GM12878 (cell line): Measurements from ENCODE around the gene EIF2S1. TPM values are rescaled to one million over a fixed set of nuclear protein-coding genes. Genes with fewer than 3 reads are reported as not detected.

Experiments
- ATAC-seq: fragments of 200-7000 bp; cut with Tn5 transposase; 3 replicates; pipeline ENCODE4 v1.9.1; 2020; ENCODE audit warnings: mild to moderate bottlenecking, moderate library complexity
- BruUV-seq: library from RNA; stranded (reverse); fragments of 400-500 nt; replicated peaks from 2 replicates; lab custom pipeline; 2021; lab: Mats Ljungman, UMichigan
- CTCF ChIA-PET: fragments of 300-600 bp; sonication (Branson Sonifier 250); formaldehyde crosslinking; extraction: SDS; loops from one replicate; lab custom pipeline; 2021; ENCODE audit warnings: inconsistent platforms; lab: Yijun Ruan, JAX
- POLR2A ChIA-PET: fragments of 350-600 bp; formaldehyde crosslinking; extraction: SDS; loops from one replicate; lab custom pipeline; 2021; ENCODE audit warnings: inconsistent platforms; lab: Charles Lee
- RAD21 ChIA-PET: fragments of 300-600 bp; sonication (Branson Sonifier 250); formaldehyde crosslinking; loops from one replicate; lab custom pipeline; 2023; ENCODE audit warnings: antibody characterized with exemption; ENCODE audit not compliant: unreplicated experiment; lab: Charles Lee
- SMC1A ChIA-PET: fragments of 300-600 bp; sonication (Branson Sonifier 250); formaldehyde crosslinking; loops from one replicate; lab custom pipeline; 2023; ENCODE audit not compliant: unreplicated experiment, uncharacterized antibody; lab: Charles Lee
- DNase-seq: peaks from one replicate; pipeline ENCODE4 v3.0.0-alpha.2; 2011; ENCODE audit warnings: low read depth, low spot score
- FAIRE-seq: peaks from 3 replicates; lab custom pipeline; 2011; peaks lifted over from hg19 to GRCh38; lab: Jason Lieb, UNC
- H2AFZ ChIP-seq: 2 replicates; pipeline ENCODE4 v1.6.0; 2011; ENCODE audit warnings: low read depth, low read length, control low read depth; ENCODE audit not compliant: control insufficient read depth
- H3K27ac ChIP-seq: 2 replicates; pipeline ENCODE4 v1.5.1; 2011; ENCODE audit warnings: control low read depth; ENCODE audit not compliant: control insufficient read depth, insufficient read depth
- H3K27me3 ChIP-seq, 2 experiments: replicated peaks in 1 of 2; 2 replicates each; pipeline versions ENCODE4 v1.6.0 to v1.6.1; 2011; ENCODE audit warnings: low read length in 1 of 2; ENCODE audit not compliant: control insufficient read depth in 2 of 2, insufficient read depth in 2 of 2
- H3K36me3 ChIP-seq, 2 experiments: 2 replicates each; pipeline ENCODE4 v1.5.1; 2011; ENCODE audit warnings: low read length in 1 of 2; ENCODE audit not compliant: control insufficient read depth in 2 of 2, insufficient read depth in 2 of 2
- H3K4me1 ChIP-seq: 2 replicates; pipeline ENCODE4 v1.6.1; 2011; ENCODE audit warnings: mild to moderate bottlenecking, low read length, moderate library complexity, mixed read lengths; ENCODE audit not compliant: control insufficient read depth, insufficient read depth
- H3K4me2 ChIP-seq: 2 replicates; pipeline ENCODE4 v1.6.0; 2011; ENCODE audit warnings: control low read depth; ENCODE audit not compliant: control insufficient read depth, insufficient read depth
- H3K4me3 ChIP-seq: fragments of 200-600 bp; sonication (generic); 2 replicates; pipeline ENCODE4 v1.5.1; 2016
- H3K79me2 ChIP-seq: 2 replicates; pipeline ENCODE4 v1.6.0; 2011; ENCODE audit warnings: low read length; ENCODE audit not compliant: control insufficient read depth, insufficient read depth
- H3K9ac ChIP-seq: 2 replicates; pipeline ENCODE4 v1.8.0; 2011; ENCODE audit warnings: low read length, control low read depth, mixed read lengths; ENCODE audit not compliant: control insufficient read depth, insufficient read depth
- H3K9me3 ChIP-seq: replicated peaks from 3 replicates; pipeline ENCODE4 v1.5.1; 2011; ENCODE audit warnings: mild to moderate bottlenecking, low read length; ENCODE audit not compliant: control insufficient read depth, insufficient read depth
- H4K20me1 ChIP-seq: 2 replicates; pipeline ENCODE4 v1.6.0; 2011; ENCODE audit not compliant: control insufficient read depth, insufficient read depth
- CBFB ChIP-seq: IDR thresholded peaks from 2 replicates; pipeline ENCODE4 v1.6.1; 2016; ENCODE audit warnings: antibody characterized with exemption, low read depth
- CBX5 ChIP-seq: sonication (generic); IDR thresholded peaks from 2 replicates; pipeline ENCODE4 v1.6.1; 2016; ENCODE audit warnings: low read depth, moderate library complexity, mild to moderate bottlenecking, inconsistent platforms
- CEBPB ChIP-seq, 2 experiments: fragments of 150-350 bp in 1 of 2; IDR thresholded peaks; 2 replicates each; pipeline ENCODE4 v1.6.1; 2012 to 2014; ENCODE audit warnings: low read depth in 2 of 2, low read length in 2 of 2, borderline replicate concordance in 1 of 2, inconsistent platforms in 1 of 2
- FOXK2 ChIP-seq: fragments of 450-650 bp; IDR thresholded peaks from 2 replicates; pipeline ENCODE4 v1.6.1; 2017; ENCODE audit warnings: mild to moderate bottlenecking, moderate library complexity
- MEF2B ChIP-seq: fragments of 450-650 bp; IDR thresholded peaks from 2 replicates; pipeline ENCODE4 v1.6.1; 2018; ENCODE audit warnings: mild to moderate bottlenecking, moderate library complexity; ENCODE audit not compliant: partially characterized antibody, poor library complexity, severe bottlenecking
- MTA3 ChIP-seq: IDR thresholded peaks from 2 replicates; pipeline ENCODE4 v1.6.1; 2012; ENCODE audit warnings: low read length, inconsistent platforms, borderline replicate concordance
- POLR2A ChIP-seq: IDR thresholded peaks from 2 replicates; pipeline ENCODE4 v1.6.1; 2011; ENCODE audit warnings: low read depth, mild to moderate bottlenecking, low read length
- RB1 ChIP-seq: fragments of 450-650 bp; formaldehyde crosslinking; IDR thresholded peaks from 2 replicates; pipeline ENCODE4 v1.6.1; 2017; ENCODE audit warnings: mild to moderate bottlenecking, borderline replicate concordance
- RBBP5 ChIP-seq: fragments of 200-600 bp; sonication (generic); conservative IDR thresholded peaks from 2 replicates; pipeline ENCODE4 v1.6.1; 2016
- SMAD1 ChIP-seq: fragments of 450-650 bp; IDR thresholded peaks from 2 replicates; pipeline ENCODE4 v1.6.1; 2018; ENCODE audit warnings: mild to moderate bottlenecking, low read depth; ENCODE audit not compliant: partially characterized antibody
- STAT1 ChIP-seq: fragments of 450-650 bp; conservative IDR thresholded peaks from 2 replicates; pipeline ENCODE4 v1.6.1; 2014; ENCODE audit warnings: antibody characterized with exemption, mild to moderate bottlenecking
- TARDBP ChIP-seq: IDR thresholded peaks from 2 replicates; pipeline ENCODE4 v1.6.1; 2016; ENCODE audit warnings: borderline replicate concordance
- ZNF24 ChIP-seq: fragments of 450-650 bp; IDR thresholded peaks from 2 replicates; pipeline ENCODE4 v1.6.1; 2017; ENCODE audit warnings: antibody characterized with exemption, mild to moderate bottlenecking
- WGBS: methylation state at CpG from one replicate; pipeline ENCODE4 v1.1.6; 2016; ENCODE audit warnings: low lambda C conversion rate; ENCODE audit not compliant: insufficient replicate concordance, insufficient coverage; ENCODE audit errors: missing lambda C conversion rate; 5-methylcytosine and 5-hydroxymethylcytosine counted together
- in situ Hi-C: fragments of 300-500 bp; cut with MboI; formaldehyde crosslinking; loops from 9 replicates; pipeline ENCODE4 v1.14.3; 2018; ENCODE audit warnings: mixed read lengths
- intact Hi-C: fragments of 100-400 bp; cut with micrococcal nuclease; formaldehyde crosslinking; loops from one replicate; pipeline ENCODE4 v1.14.2; 2022; ENCODE audit not compliant: unreplicated experiment
- polyA plus RNA-seq, 11 experiments: library from polyadenylated mRNA; depleted of rRNA in 4 of 11; unstranded in 6 of 11; stranded (reverse) in 5 of 11; fragments of >200 nt; fragmentation: Nextera tagmentation in 4 of 11; fragmentation: Illumina TruSeq in 1 of 11; extraction: Ambion mirVana in 4 of 11; extraction: Trizol in 1 of 11; gene quantifications; 1 replicate in 1 of 11; 2 replicates in 10 of 11; pipeline versions ENCODE4 v1.2.1 to v1.2.3, GENCODE V29; 2011 to 2016; ENCODE audit warnings: inconsistent platforms in 2 of 11, missing spikeins in 2 of 11, low read depth in 1 of 11
- total RNA-seq, 4 experiments: library from RNA; depleted of rRNA in 3 of 4; stranded (reverse); fragments of >200 nt in 3 of 4; fragmentation: Illumina TruSeq in 1 of 4; extraction: Trizol in 1 of 4; gene quantifications; 2 replicates each; pipeline versions ENCODE4 v1.2.1 to v1.2.3, GENCODE V29; 2013 to 2021
- TF ChIP-seq, protein P1 (sequence below): fragments of 450-650 bp; IDR thresholded peaks from 2 replicates; pipeline ENCODE4 v1.6.1; 2017; ENCODE audit warnings: mild to moderate bottlenecking

The EIF2S1 gene
- total and polyA plus RNA-seq, 10 of the 15 experiments (the other 5 are each of a cell fraction or from before 2014, with no cell fraction given) = 155 to 563 (median 262) TPM

DNA sequence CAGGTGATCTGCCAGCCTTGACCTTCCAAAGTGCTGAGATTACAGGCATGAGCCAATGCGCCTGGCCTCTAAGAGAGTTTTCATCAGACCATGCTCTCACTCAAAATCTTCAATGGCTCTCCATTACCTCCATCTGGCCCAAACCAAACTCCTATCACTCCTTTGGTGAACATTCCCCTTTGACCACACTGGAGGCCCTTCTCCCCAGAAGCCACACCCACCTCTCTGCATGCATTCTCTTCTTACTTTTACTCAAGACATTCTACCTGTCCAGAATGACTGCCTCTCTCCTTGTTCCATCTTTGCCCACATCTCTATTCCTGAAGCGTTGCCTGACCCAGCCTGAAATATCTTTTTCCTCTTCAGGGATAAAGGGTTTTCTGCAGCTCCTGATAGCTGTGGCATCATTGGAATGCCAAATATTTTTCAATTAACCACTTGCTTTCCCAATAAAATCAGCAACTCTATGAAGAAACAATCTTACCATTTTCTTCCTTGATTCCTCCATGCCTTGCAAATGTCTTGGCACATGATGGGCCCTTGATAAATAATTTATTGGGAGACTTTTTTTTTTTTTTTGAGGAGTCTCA is 36.3 kb downstream of the EIF2S1 start:
- no peak overlapping the region for H3K4me3 ChIP-seq
- H2AFZ ChIP-seq = no peak overlapping the region
- no peak for ATAC-seq
- intact Hi-C loops = no loop called here
- no peaks in the 10 kb centered on the region for H3K4me1 ChIP-seq
- H4K20me1 ChIP-seq = no peaks in the 10 kb centered on the region
- no peak for DNase-seq
- H3K27me3 ChIP-seq = peaks cover 0 to 4% of the 10 kb centered on the region in 2 experiments; a peak in 1 of 4 replicates
- CTCF ChIA-PET = no interaction called here
- no TSS peak for BruUV-seq
- H3K36me3 ChIP-seq = no peaks in the 10 kb centered on the region
- TF ChIP-seq ZNF24 (no peak), FOXK2 (no peak), STAT1 (no peak), CBFB (no peak), RB1 (no peak)
- H3K9me3 ChIP-seq = no peaks in the 10 kb centered on the region
- POLR2A ChIA-PET = no interaction called here
- H3K79me2 ChIP-seq = no peaks in the 10 kb centered on the region
- SMC1A ChIA-PET = no interaction called here
- H3K9ac ChIP-seq = no peak overlapping the region
- RAD21 ChIA-PET = interaction anchor here (0.7 kb wide), 1 partner anchor 110 kb away, joined by 3 read pairs; no protein-coding TSS in a partner anchor
- no peak for FAIRE-seq
- no peak overlapping the region for H3K4me2 ChIP-seq
- WGBS = 64% methylated on average over 2 of the region's 2 CpGs
- no peak overlapping the region for H3K27ac ChIP-seq
- in situ Hi-C loops = no loop called here

- SMC1A ChIA-PET = interaction anchor here (0.6 kb wide), 1 partner anchor 29 kb away, joined by 3 read pairs; no protein-coding TSS in a partner anchor
- no peak overlapping the region for H3K9ac ChIP-seq
- H3K27ac ChIP-seq = no peak overlapping the region
- H4K20me1 ChIP-seq = no peaks in the 10 kb centered on the region
- intact Hi-C loops = no loop called here
- ATAC-seq (no peak), DNase-seq (no peak), FAIRE-seq (no peak)
- no peaks in the 10 kb centered on the region for H3K9me3 ChIP-seq
- no peaks in the 10 kb centered on the region for H3K4me1 ChIP-seq
- no peak overlapping the region for H2AFZ ChIP-seq
- no peaks in the 10 kb centered on the region for H3K36me3 ChIP-seq
- 71% methylated on average over 9 of the region's 9 CpGs for WGBS
- no peak overlapping the region for H3K4me3 ChIP-seq
- H3K27me3 ChIP-seq = peaks cover 0 to 4% of the 10 kb centered on the region in 2 experiments; a peak in 1 of 4 replicates
- no TSS peak for BruUV-seq
- in situ Hi-C loops = no loop called here
- TF ChIP-seq MEF2B (no peak), CBX5 (no peak), TARDBP (no peak), MTA3 (no peak), POLR2A (no peak), SMAD1 (no peak), CEBPB (IDR thresholded peaks at IDR 0.05; ENCODE audit: borderline replicate concordance in 1 of 2, low read depth in 2 of 2, low read length in 2 of 2) (no peak), RBBP5 (no peak)
- TF ChIP-seq, protein P1, sequence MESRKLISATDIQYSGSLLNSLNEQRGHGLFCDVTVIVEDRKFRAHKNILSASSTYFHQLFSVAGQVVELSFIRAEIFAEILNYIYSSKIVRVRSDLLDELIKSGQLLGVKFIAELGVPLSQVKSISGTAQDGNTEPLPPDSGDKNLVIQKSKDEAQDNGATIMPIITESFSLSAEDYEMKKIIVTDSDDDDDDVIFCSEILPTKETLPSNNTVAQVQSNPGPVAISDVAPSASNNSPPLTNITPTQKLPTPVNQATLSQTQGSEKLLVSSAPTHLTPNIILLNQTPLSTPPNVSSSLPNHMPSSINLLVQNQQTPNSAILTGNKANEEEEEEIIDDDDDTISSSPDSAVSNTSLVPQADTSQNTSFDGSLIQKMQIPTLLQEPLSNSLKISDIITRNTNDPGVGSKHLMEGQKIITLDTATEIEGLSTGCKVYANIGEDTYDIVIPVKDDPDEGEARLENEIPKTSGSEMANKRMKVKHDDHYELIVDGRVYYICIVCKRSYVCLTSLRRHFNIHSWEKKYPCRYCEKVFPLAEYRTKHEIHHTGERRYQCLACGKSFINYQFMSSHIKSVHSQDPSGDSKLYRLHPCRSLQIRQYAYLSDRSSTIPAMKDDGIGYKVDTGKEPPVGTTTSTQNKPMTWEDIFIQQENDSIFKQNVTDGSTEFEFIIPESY = no peak
- no peaks in the 10 kb centered on the region for H3K79me2 ChIP-seq
- CTCF ChIA-PET = no interaction called here
- no peak overlapping the region for H3K4me2 ChIP-seq
- RAD21 ChIA-PET = no interaction called here
- POLR2A ChIA-PET = no interaction called here
Measured at GRCh38 chr14:67397536-67397935, 37.4 kb downstream of the EIF2S1 start.
